Stimulated activated CD8-positive, alpha-beta memory T cell treated with anti-CD3 and anti-CD28 coated beads, Interleukin-7, amount 100 ng/mL, for 24 hours (primary cell): ENCODE measurements around the gene INKA1.
"Not testable (repeated sequence)": the region's sequence is repeated elsewhere in the genome, so short reads cannot be mapped to it uniquely, and the experiment has no call there.

ENCODE experiments used
- DNase-seq: peaks from one replicate; pipeline ENCODE4 v3.0.0-alpha.2; 2020; ENCODE audit warnings: low read depth

INKA1 gene

GRCh38 chr3:49802719-49803464 is at the start of gene INKA1:
TSS of gene INKA1 (plus strand) at chr3:49803261. CDS start at chr3:49803393, 132 bp downstream.
- peak; percentile 76 for DNase-seq

- DNase-seq: no peak
Observed at GRCh38 chr3:49754536-49754935, 48.5 kb upstream of the INKA1 start.

GRCh38 chr3:49756036-49756435 is 47.0 kb upstream of the INKA1 start:
- DNase-seq: no peak

GRCh38 chr3:49757197-49757596 is 45.9 kb upstream of the INKA1 start:
- DNase-seq: no peak

GRCh38 chr3:49759226-49759625 is 43.8 kb upstream of the INKA1 start:
- no peak for DNase-seq

- no peak for DNase-seq
Observed at GRCh38 chr3:49761661-49762060, 41.4 kb upstream of the INKA1 start.

- DNase-seq: no peak
Observed at GRCh38 chr3:49763981-49764380, 39.1 kb upstream of the INKA1 start.

GRCh38 chr3:49769286-49769915 is 33.7 kb upstream of the INKA1 start:
- DNase-seq: no peak

GRCh38 chr3:49769926-49770325 is 33.1 kb upstream of the INKA1 start:
- no peak for DNase-seq

- no peak for DNase-seq
Observed at GRCh38 chr3:49771340-49771938, 31.6 kb upstream of the INKA1 start.

- no peak for DNase-seq
Observed at GRCh38 chr3:49772703-49773102, 30.4 kb upstream of the INKA1 start.

- DNase-seq: no peak
Observed at GRCh38 chr3:49775538-49775937, 27.5 kb upstream of the INKA1 start.

- DNase-seq: not testable (repeated sequence)
Observed at GRCh38 chr3:49776101-49776500, 27.0 kb upstream of the INKA1 start.

- no peak for DNase-seq
Observed at GRCh38 chr3:49779358-49780079, 23.5 kb upstream of the INKA1 start.

- DNase-seq: no peak
Observed at GRCh38 chr3:49780080-49780974, 22.7 kb upstream of the INKA1 start.

GRCh38 chr3:49780975-49781365 is 22.1 kb upstream of the INKA1 start:
- not testable (repeated sequence) for DNase-seq

GRCh38 chr3:49781415-49782199 is 21.5 kb upstream of the INKA1 start:
- DNase-seq: no peak

- DNase-seq: not testable (repeated sequence)
Observed at GRCh38 chr3:49782277-49782676, 20.8 kb upstream of the INKA1 start.

GRCh38 chr3:49785565-49786356 is 17.3 kb upstream of the INKA1 start:
- no peak for DNase-seq
